PC-3 (cell line): ENCODE measurements around the gene UBE2B. TPM values are rescaled to one million over a fixed set of nuclear protein-coding genes. Genes with fewer than 3 reads are reported as not detected.

Source experiments
- ATAC-seq: fragments of 200-7000 bp; cut with Tn5 transposase; 2 replicates; pipeline ENCODE4 v1.9.1; 2020; ENCODE audit warnings: mild to moderate bottlenecking, moderate library complexity
- BruUV-seq: library from RNA; stranded (reverse); fragments of 400-500 nt; replicated peaks from 2 replicates; lab custom pipeline; 2021; lab: Mats Ljungman, UMichigan
- CTCF ChIA-PET: fragments of 300-600 bp; sonication (Branson Sonifier 250); formaldehyde crosslinking; loops from one replicate; lab custom pipeline; 2022; ENCODE audit warnings: antibody characterized with exemption; lab: Charles Lee
- POLR2A ChIA-PET: fragments of 300-600 bp; sonication (Branson Sonifier 250); formaldehyde crosslinking; loops from one replicate; lab custom pipeline; 2022; ENCODE audit warnings: antibody characterized with exemption; ENCODE audit not compliant: unreplicated experiment; lab: Charles Lee
- DNase-seq: peaks from one replicate; pipeline ENCODE4 v3.0.0-alpha.2; 2015
- H2AFZ ChIP-seq: fragments of 300-600 bp; sonication (generic); 2 replicates; pipeline ENCODE4 v1.6.0; 2016; ENCODE audit warnings: antibody characterized with exemption, low read length
- H3F3A ChIP-seq: fragments of 300-600 bp; sonication (generic); one replicate; pipeline ENCODE4 v1.6.0; 2017; ENCODE audit warnings: antibody characterized with exemption, low read length, control low read depth, mild to moderate bottlenecking; ENCODE audit not compliant: unreplicated experiment
- H3K27ac ChIP-seq: fragments of 300-600 bp; sonication (generic); 2 replicates; pipeline ENCODE4 v1.5.1; 2016; ENCODE audit warnings: mild to moderate bottlenecking, low read length
- H3K27me3 ChIP-seq: fragments of 300-600 bp; sonication (generic); 2 replicates; pipeline ENCODE4 v1.6.1; 2016; ENCODE audit warnings: low read length, mixed read lengths
- H3K36me3 ChIP-seq: fragments of 300-600 bp; sonication (generic); 2 replicates; pipeline ENCODE4 v1.6.1; 2016; ENCODE audit warnings: low read depth, mixed run types, low read length, mixed read lengths
- H3K4me1 ChIP-seq: fragments of 300-600 bp; sonication (generic); 2 replicates; pipeline ENCODE4 v1.5.1; 2016; ENCODE audit warnings: low read length; ENCODE audit not compliant: insufficient read depth
- H3K4me2 ChIP-seq: fragments of 300-600 bp; sonication (generic); 2 replicates; pipeline ENCODE4 v1.6.0; 2016; ENCODE audit warnings: low read length
- H3K4me3 ChIP-seq: fragments of 300-600 bp; sonication (generic); 2 replicates; pipeline ENCODE4 v1.5.1; 2016; ENCODE audit warnings: mild to moderate bottlenecking, low read length, mixed read lengths
- H3K79me2 ChIP-seq: fragments of 300-600 bp; sonication (generic); 2 replicates; pipeline ENCODE4 v1.6.1; 2017; ENCODE audit warnings: low read length, mixed read lengths
- H3K9ac ChIP-seq: fragments of 300-600 bp; sonication (generic); 2 replicates; pipeline ENCODE4 v1.6.0; 2016; ENCODE audit warnings: mild to moderate bottlenecking, low read length
- H3K9me2 ChIP-seq: fragments of 300-600 bp; sonication (generic); replicated peaks from 2 replicates; pipeline ENCODE4 v1.6.1; 2016; ENCODE audit warnings: mixed run types, low read length, mixed read lengths
- H3K9me3 ChIP-seq: fragments of 300-600 bp; sonication (generic); 2 replicates; pipeline ENCODE4 v1.6.1; 2016; ENCODE audit warnings: low read length, mixed read lengths
- H4K20me1 ChIP-seq: fragments of 300-600 bp; sonication (generic); 2 replicates; pipeline ENCODE4 v1.6.1; 2016; ENCODE audit warnings: low read length, mixed read lengths
- CTCF ChIP-seq: fragments of 300-600 bp; sonication (generic); conservative IDR thresholded peaks from 2 replicates; pipeline ENCODE4 v1.5.1; 2017; ENCODE audit warnings: antibody characterized with exemption, low read depth, mild to moderate bottlenecking, low read length
- EZH2 ChIP-seq: fragments of 300-600 bp; sonication (generic); IDR thresholded peaks from one replicate; pipeline ENCODE4 v1.6.1; 2017; ENCODE audit warnings: antibody characterized with exemption, mild to moderate bottlenecking, low read length; ENCODE audit not compliant: unreplicated experiment
- EZH2phosphoT487 ChIP-seq: fragments of 300-600 bp; sonication (generic); IDR thresholded peaks from 2 replicates; pipeline ENCODE4 v1.6.1; 2018; ENCODE audit warnings: mild to moderate bottlenecking, antibody characterized with exemption, low read length, borderline replicate concordance
- intact Hi-C: fragments of 100-400 bp; cut with micrococcal nuclease; formaldehyde crosslinking; loops from 2 replicates; pipeline ENCODE4 v1.9.0; 2023
- total RNA-seq: library from RNA; depleted of rRNA; stranded (reverse); fragments of >200 nt; gene quantifications from 2 replicates; pipeline ENCODE4 v1.2.3, GENCODE V29; 2014

UBE2B gene
- total RNA-seq, 1 experiment from 2014 or later, result 9.5 TPM

- no peak for ATAC-seq
- H3K4me1 ChIP-seq, result peaks cover 35% of the 10 kb centered on the region
- CTCF ChIA-PET, result no interaction called here
Measured at GRCh38 chr5:134394932-134395331, 23.6 kb downstream of the UBE2B start.

GRCh38 chr5:134396274-134396673, 24.9 kb downstream of the UBE2B start:
- TF ChIP-seq CTCF, result no peak
- no peak for TF ChIP-seq EZH2
- TF ChIP-seq EZH2phosphoT487, result no peak
- Histone ChIP-seq H3K4me2 (no peak overlapping the region), H3K27ac (no peak overlapping the region), H3K9me3 (no peaks in the 10 kb centered on the region), H3K4me3 (no peak overlapping the region), H3F3A (no peaks in the 10 kb centered on the region), H3K9me2 (no peaks in the 10 kb centered on the region), H4K20me1 (peaks cover 5% of the 10 kb centered on the region; the same call in 1 of the 2 replicates), H3K4me1 (peaks cover 31% of the 10 kb centered on the region), H3K79me2 (no peaks in the 10 kb centered on the region), H3K27me3 (no peaks in the 10 kb centered on the region), H3K9ac (no peak overlapping the region), H3K36me3 (peaks cover 11% of the 10 kb centered on the region), H2AFZ (no peak overlapping the region)
- ChIA-PET POLR2A (no interaction called here), CTCF (no interaction called here)
- intact Hi-C loops, result no loop called here
- no peak for DNase-seq
- no TSS peak for BruUV-seq
- no peak for ATAC-seq

More at GRCh38 chr5:134394932-134395331, 23.6 kb downstream of the UBE2B start:
- Histone ChIP-seq H3K27ac (no peak overlapping the region), H3K9me3 (no peaks in the 10 kb centered on the region), H3K9me2 (no peaks in the 10 kb centered on the region), H3K79me2 (no peaks in the 10 kb centered on the region), H3K4me2 (no peak overlapping the region), H3F3A (no peaks in the 10 kb centered on the region), H3K36me3 (peaks cover 24% of the 10 kb centered on the region), H3K4me3 (no peak overlapping the region), H4K20me1 (peaks cover 5% of the 10 kb centered on the region; the same call in 1 of the 2 replicates), H3K27me3 (no peaks in the 10 kb centered on the region), H3K9ac (no peak overlapping the region), H2AFZ (no peak overlapping the region)
- no peak for DNase-seq
- intact Hi-C loops, result loop anchor here (5.0 kb wide), 1 partner anchor 192 kb away; no protein-coding TSS in a partner anchor
- BruUV-seq, result no TSS peak
- no peak for TF ChIP-seq EZH2
- no peak for TF ChIP-seq CTCF
- TF ChIP-seq EZH2phosphoT487, result no peak
- POLR2A ChIA-PET, result no interaction called here

GRCh38 chr5:134397196-134397595, 25.8 kb downstream of the UBE2B start:
- peaks cover 22% of the 10 kb centered on the region for H3K4me1 ChIP-seq
- no peak overlapping the region for H3K4me3 ChIP-seq
- no peak for TF ChIP-seq EZH2
- TF ChIP-seq EZH2phosphoT487, result no peak
- no peak for TF ChIP-seq CTCF
- H3K79me2 ChIP-seq, result no peaks in the 10 kb centered on the region
- H3K9me3 ChIP-seq, result no peaks in the 10 kb centered on the region
- no TSS peak for BruUV-seq
- no peak overlapping the region for H3K9ac ChIP-seq
- H3K9me2 ChIP-seq, result no peaks in the 10 kb centered on the region
- ATAC-seq (no peak), DNase-seq (no peak)
- peaks cover 11% of the 10 kb centered on the region for H3K36me3 ChIP-seq
- no peaks in the 10 kb centered on the region for H3F3A ChIP-seq
- H4K20me1 ChIP-seq, result no peaks in the 10 kb centered on the region
- no peak overlapping the region for H3K27ac ChIP-seq
- intact Hi-C loops, result no loop called here
- POLR2A ChIA-PET, result no interaction called here
- H3K4me2 ChIP-seq, result no peak overlapping the region
- CTCF ChIA-PET, result no interaction called here
- H2AFZ ChIP-seq, result no peak overlapping the region
- H3K27me3 ChIP-seq, result no peaks in the 10 kb centered on the region
